Measurements from ENCODE around the gene CDC42EP4. TPM values are rescaled to one million over a fixed set of nuclear protein-coding genes. Genes with fewer than 3 reads are reported as not detected.
"Not testable (repeated sequence)": the region's sequence is repeated elsewhere in the genome, so short reads cannot be mapped to it uniquely, and the experiment has no call there.

Gene CDC42EP4
- total RNA-seq, 1 experiment from 2014 or later, result 60.1 TPM

GRCh38 chr17:73268582-73269328, 43.0 kb downstream of the CDC42EP4 start:
- Mint-ChIP-seq H3K27me3 (ENCODE audit: unreplicated experiment) (no peaks in the 10 kb centered on the region), H3K9me3 (ENCODE audit: low read depth, unreplicated experiment) (no peaks in the 10 kb centered on the region), H3K4me3 (ENCODE audit: low read depth, unreplicated experiment) (no peak overlapping the region), H3K4me1 (ENCODE audit: low read depth, unreplicated experiment) (no peaks in the 10 kb centered on the region), H3K36me3 (ENCODE audit: insufficient read depth, unreplicated experiment) (no peaks in the 10 kb centered on the region), H3K27ac (ENCODE audit: unreplicated experiment) (no peak overlapping the region)
- BruUV-seq (replicated peaks), result no TSS peak
- CTCF ChIA-PET, result interaction anchor here (0.5 to 0.8 kb wide), 2 partner anchors 101 to 548 kb away, joined by 3 to 5 read pairs; no protein-coding TSS in a partner anchor
- intact Hi-C loops (cut with micrococcal nuclease; ENCODE audit: unreplicated experiment), result no loop called here
- no peak for DNase-seq
- TF ChIP-seq CTCF (IDR thresholded peaks at IDR 0.05; ENCODE audit: unreplicated experiment), result no peak

- CTCF ChIA-PET, result interaction anchor here (0.5 to 0.8 kb wide), 2 partner anchors 102 to 547 kb away, joined by 3 to 5 read pairs; no protein-coding TSS in a partner anchor
- TF ChIP-seq CTCF (IDR thresholded peaks at IDR 0.05; ENCODE audit: unreplicated experiment), result no peak
- no peaks in the 10 kb centered on the region for H3K36me3 Mint-ChIP-seq (ENCODE audit: insufficient read depth, unreplicated experiment)
- no peaks in the 10 kb centered on the region for H3K9me3 Mint-ChIP-seq (ENCODE audit: low read depth, unreplicated experiment)
- no peak overlapping the region for H3K27ac Mint-ChIP-seq (ENCODE audit: unreplicated experiment)
- intact Hi-C loops (cut with micrococcal nuclease; ENCODE audit: unreplicated experiment), result no loop called here
- no peaks in the 10 kb centered on the region for H3K27me3 Mint-ChIP-seq (ENCODE audit: unreplicated experiment)
- no TSS peak for BruUV-seq (replicated peaks)
- H3K4me3 Mint-ChIP-seq (ENCODE audit: low read depth, unreplicated experiment), result no peak overlapping the region
- H3K4me1 Mint-ChIP-seq (ENCODE audit: low read depth, unreplicated experiment), result peaks cover 8% of the 10 kb centered on the region
- DNase-seq, result peak; percentile 12
Measured at GRCh38 chr17:73267648-73268537, 43.9 kb downstream of the CDC42EP4 start.

DNA sequence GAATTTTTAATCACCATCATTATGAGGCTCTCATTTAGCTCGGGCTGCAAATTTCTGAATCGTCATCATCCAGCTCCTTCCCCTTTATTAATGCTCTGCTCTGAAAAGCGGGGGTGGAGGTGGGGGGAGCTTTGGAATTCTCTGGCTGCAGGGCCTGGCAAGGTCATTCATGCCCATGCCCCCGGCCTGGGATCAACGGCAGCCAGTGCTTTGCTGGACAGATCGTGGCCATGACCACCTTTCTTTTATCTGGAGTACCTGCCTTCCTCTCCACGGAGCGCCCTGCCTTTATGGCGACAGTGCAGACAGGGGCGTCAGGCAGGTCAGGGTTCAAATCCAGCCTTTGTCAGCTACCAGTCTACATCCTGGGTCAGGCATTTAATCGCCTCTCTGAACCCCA, 45.0 kb downstream of the CDC42EP4 start:
- no peak for TF ChIP-seq CTCF (IDR thresholded peaks at IDR 0.05; ENCODE audit: unreplicated experiment)
- Mint-ChIP-seq H3K27ac (ENCODE audit: unreplicated experiment) (no peak overlapping the region), H3K4me1 (ENCODE audit: low read depth, unreplicated experiment) (peaks cover 19% of the 10 kb centered on the region), H3K9me3 (ENCODE audit: low read depth, unreplicated experiment) (no peaks in the 10 kb centered on the region), H3K36me3 (ENCODE audit: insufficient read depth, unreplicated experiment) (no peaks in the 10 kb centered on the region), H3K27me3 (ENCODE audit: unreplicated experiment) (no peaks in the 10 kb centered on the region), H3K4me3 (ENCODE audit: low read depth, unreplicated experiment) (no peak overlapping the region)
- CTCF ChIA-PET, result no interaction called here
- DNase-seq, result no peak
- intact Hi-C loops (cut with micrococcal nuclease; ENCODE audit: unreplicated experiment), result no loop called here
- BruUV-seq (replicated peaks), result no TSS peak

GRCh38 chr17:73265646-73266640, 45.9 kb downstream of the CDC42EP4 start:
- CTCF ChIA-PET, result no interaction called here
- TF ChIP-seq CTCF (IDR thresholded peaks at IDR 0.05; ENCODE audit: unreplicated experiment), result no peak
- no peak for DNase-seq
- BruUV-seq (replicated peaks), result no TSS peak
- intact Hi-C loops (cut with micrococcal nuclease; ENCODE audit: unreplicated experiment), result no loop called here
- Mint-ChIP-seq H3K36me3 (ENCODE audit: insufficient read depth, unreplicated experiment) (no peaks in the 10 kb centered on the region), H3K4me1 (ENCODE audit: low read depth, unreplicated experiment) (peaks cover 22% of the 10 kb centered on the region), H3K27ac (ENCODE audit: unreplicated experiment) (no peak overlapping the region), H3K9me3 (ENCODE audit: low read depth, unreplicated experiment) (no peaks in the 10 kb centered on the region), H3K27me3 (ENCODE audit: unreplicated experiment) (no peaks in the 10 kb centered on the region), H3K4me3 (ENCODE audit: low read depth, unreplicated experiment) (no peak overlapping the region)

DNA sequence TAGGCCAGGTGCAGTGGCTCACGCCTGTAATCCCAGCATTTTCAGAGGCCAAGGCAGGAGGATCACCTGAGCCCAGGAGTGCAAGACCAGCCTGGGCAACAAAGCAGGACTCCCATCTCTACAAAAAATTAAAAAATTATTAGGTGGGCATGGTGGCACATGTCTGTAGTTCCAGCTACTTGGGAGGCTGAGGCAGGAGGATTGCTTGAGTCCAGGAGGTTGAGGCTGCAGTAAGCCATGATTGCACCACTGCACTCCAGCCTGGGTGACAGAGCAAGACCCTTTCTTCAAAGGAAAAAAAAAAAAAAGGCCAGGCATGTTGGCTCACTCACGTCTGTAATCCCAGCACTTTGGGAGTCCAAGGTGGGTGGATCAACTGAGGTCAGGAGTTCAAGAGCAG, 47.4 kb downstream of the CDC42EP4 start:
- BruUV-seq (replicated peaks); DNase-seq; H3K27ac Mint-ChIP-seq (ENCODE audit: unreplicated experiment); CTCF ChIA-PET; H3K27me3 Mint-ChIP-seq (ENCODE audit: unreplicated experiment); H3K4me3 Mint-ChIP-seq (ENCODE audit: low read depth, unreplicated experiment); intact Hi-C loops (cut with micrococcal nuclease; ENCODE audit: unreplicated experiment); H3K36me3 Mint-ChIP-seq (ENCODE audit: insufficient read depth, unreplicated experiment); H3K9me3 Mint-ChIP-seq (ENCODE audit: low read depth, unreplicated experiment): not testable (repeated sequence)
- peaks cover 30% of the 10 kb centered on the region for H3K4me1 Mint-ChIP-seq (ENCODE audit: low read depth, unreplicated experiment)
